Measurements from ENCODE around the gene SLC2A14.
"Not testable (repeated sequence)": the region's sequence is repeated elsewhere in the genome, so short reads cannot be mapped to it uniquely, and the experiment has no call there.

The SLC2A14 gene

GRCh38 chr12:7834701-7835100 is 38.0 kb downstream of the SLC2A14 start:
- H3K4me3 ChIP-seq (ENCODE audit: low read depth, low read length), result no peak overlapping the region
- no peak for DNase-seq (ENCODE audit: low read depth)
- in situ Hi-C loops (cut with HindIII; ENCODE audit: low sequenced_read_pairs), result no loop called here
- TF ChIP-seq CTCF (IDR thresholded peaks at IDR 0.05; ENCODE audit: low read depth, low read length, missing control alignments), result no peak

- no peak for TF ChIP-seq CTCF (IDR thresholded peaks at IDR 0.05; ENCODE audit: low read depth, low read length, missing control alignments)
These were observed 38.9 kb downstream of the SLC2A14 start for GRCh38 chr12:7833831-7834230.

GRCh38 chr12:7833201-7833600 is 39.5 kb downstream of the SLC2A14 start:
- in situ Hi-C loops (cut with HindIII; ENCODE audit: low sequenced_read_pairs); DNase-seq (ENCODE audit: low read depth); H3K4me3 ChIP-seq (ENCODE audit: low read depth, low read length): not testable (repeated sequence)

More at GRCh38 chr12:7833831-7834230, 38.9 kb downstream of the SLC2A14 start:
- in situ Hi-C loops (cut with HindIII; ENCODE audit: low sequenced_read_pairs), result no loop called here
- no peak overlapping the region for H3K4me3 ChIP-seq (ENCODE audit: low read depth, low read length)
- no peak for DNase-seq (ENCODE audit: low read depth)

- peak; percentile 15 for DNase-seq (ENCODE audit: low read depth)
- in situ Hi-C loops (cut with HindIII; ENCODE audit: low sequenced_read_pairs), result no loop called here
- peak; percentile 62 for TF ChIP-seq CTCF (IDR thresholded peaks at IDR 0.05; ENCODE audit: low read depth, low read length, missing control alignments)
- no peak overlapping the region for H3K4me3 ChIP-seq (ENCODE audit: low read depth, low read length)
These were observed 40.5 kb downstream of the SLC2A14 start for GRCh38 chr12:7832059-7832696.

GRCh38 chr12:7829737-7830136 is 43.0 kb downstream of the SLC2A14 start:
- DNase-seq (ENCODE audit: low read depth); in situ Hi-C loops (cut with HindIII; ENCODE audit: low sequenced_read_pairs); H3K4me3 ChIP-seq (ENCODE audit: low read depth, low read length): not testable (repeated sequence)

- H3K4me3 ChIP-seq (ENCODE audit: low read depth, low read length); in situ Hi-C loops (cut with HindIII; ENCODE audit: low sequenced_read_pairs); DNase-seq (ENCODE audit: low read depth): not testable (repeated sequence)
These were observed 47.0 kb downstream of the SLC2A14 start for GRCh38 chr12:7825754-7826153.

- no peak overlapping the region for H3K4me3 ChIP-seq (ENCODE audit: low read depth, low read length)
- peak; percentile 24 for DNase-seq (ENCODE audit: low read depth)
These were observed 65.7 kb downstream of the SLC2A14 start for GRCh38 chr12:7806863-7807487.

GRCh38 chr12:7806319-7806718 is 66.4 kb downstream of the SLC2A14 start:
- DNase-seq (ENCODE audit: low read depth); in situ Hi-C loops (cut with HindIII; ENCODE audit: low sequenced_read_pairs); H3K4me3 ChIP-seq (ENCODE audit: low read depth, low read length): not testable (repeated sequence)

More at GRCh38 chr12:7806863-7807487, 65.7 kb downstream of the SLC2A14 start:
- in situ Hi-C loops (cut with HindIII; ENCODE audit: low sequenced_read_pairs), result no loop called here
- TF ChIP-seq CTCF (IDR thresholded peaks at IDR 0.05; ENCODE audit: low read depth, low read length, missing control alignments), result peak; percentile 99

Data from astrocyte of the cerebellum (primary cell).